Measurements from ENCODE around the gene CIRBP. TPM values are rescaled to one million over a fixed set of nuclear protein-coding genes. Genes with fewer than 3 reads are reported as not detected.

Gene CIRBP
- total and polyA plus RNA-seq, 12 donors: 180 to 356 (median 280) TPM

- intact Hi-C loops (cut with DNase I): loop anchor here in 6 of 10 donors (5.0 to 10.0 kb wide), 6 partner anchors 107 to 237 kb away; partner anchors contain the start of genes DAZAP1 (in 3 of the 6), GAMT (in 3 of the 6), NDUFS7 (in 2 of the 6) and ADAMTSL5 (in 1 of the 6)
- TF ChIP-seq CTCF (IDR thresholded peaks at IDR 0.05): no peak
- peaks cover 43 to 70% (median 66%) of the 10 kb centered on the region in 9 donors for H3K4me1 ChIP-seq
Measured at GRCh38 chr19:1274852-1275259, 5.7 kb downstream of the CIRBP start.

DNA sequence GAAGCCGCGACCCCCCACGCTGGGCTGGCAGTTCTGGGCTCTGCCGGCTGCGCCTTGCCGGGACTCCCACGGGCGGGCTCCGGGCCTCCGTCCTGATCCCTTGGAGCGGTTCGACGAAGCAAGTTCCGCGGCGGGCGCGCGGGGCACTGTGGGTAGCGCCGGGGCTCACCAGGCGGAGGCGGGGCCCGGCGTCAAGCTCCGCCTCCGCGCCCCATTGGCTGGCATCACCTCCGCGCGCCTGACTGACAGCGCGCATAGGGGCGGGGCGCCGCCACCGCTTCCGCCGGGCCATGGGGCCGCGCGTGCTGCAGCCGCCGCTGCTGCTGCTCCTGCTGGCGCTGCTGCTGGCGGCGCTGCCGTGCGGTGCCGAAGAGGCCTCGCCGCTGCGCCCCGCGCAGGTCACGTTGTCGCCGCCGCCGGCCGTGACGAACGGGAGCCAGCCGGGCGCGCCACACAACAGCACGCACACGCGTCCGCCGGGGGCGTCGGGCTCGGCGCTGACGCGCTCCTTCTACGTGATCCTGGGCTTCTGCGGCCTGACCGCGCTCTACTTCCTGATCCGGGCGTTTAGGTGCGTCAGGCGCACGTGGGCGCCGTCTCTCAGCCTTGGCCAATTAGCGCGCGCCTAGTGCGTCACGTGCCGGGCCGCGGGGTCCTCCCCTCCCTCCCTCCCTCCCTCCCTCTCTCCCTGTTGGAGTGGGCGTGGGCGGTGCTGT is 6.3 kb downstream of the CIRBP start, which contains the start of gene FAM174C:
Gene FAM174C (plus strand): TSS at position 271 of the 716 bp plus-strand sequence. CDS start 20 bp downstream, at position 291.
- H3K27ac ChIP-seq: peak within 1 kb of the TSS; percentile 89 to 100 (median 98)
- peaks cover 43 to 67% (median 63%) of the 10 kb centered on the region in 9 donors for H3K4me1 ChIP-seq
- H3K4me3 ChIP-seq: peak within 1 kb of the TSS; percentile 42 to 91 (median 70)
- peaks cover 0 to 76% (median 53%) of the 10 kb centered on the region in 9 donors for H3K36me3 ChIP-seq
- intact Hi-C loops (cut with DNase I): loop anchor here in 6 of 10 donors (5.0 to 10.0 kb wide), 6 partner anchors 107 to 237 kb away; partner anchors contain the start of genes DAZAP1 (in 3 of the 6), GAMT (in 3 of the 6), NDUFS7 (in 2 of the 6) and ADAMTSL5 (in 1 of the 6)
- WGBS, 2 donors: 0% methylated on average over 94 to 98 of the region's 98 CpGs
- no peak for TF ChIP-seq CTCF (IDR thresholded peaks at IDR 0.05)
- ATAC-seq (peak; percentile 68 to 93 (median 78)), DNase-seq (peak; percentile 95 to 96)
- H3K27me3 ChIP-seq: no peaks in the 10 kb centered on the region
- H3K9me3 ChIP-seq: no peaks in the 10 kb centered on the region

More at GRCh38 chr19:1274852-1275259, 5.7 kb downstream of the CIRBP start:
- no peaks in the 10 kb centered on the region for H3K9me3 ChIP-seq
- no peaks in the 10 kb centered on the region for H3K27me3 ChIP-seq
- ATAC-seq: peak in 4 of 8 donors; percentile 0 to 9 (median 1)
- WGBS, 2 donors: 16 to 26% methylated on average over 41 to 44 of the region's 44 CpGs
- peak overlapping the region; percentile 42 to 91 (median 70) for H3K4me3 ChIP-seq
- peak overlapping the region; percentile 89 to 100 (median 98) for H3K27ac ChIP-seq
- peaks cover 0 to 74% (median 53%) of the 10 kb centered on the region in 9 donors for H3K36me3 ChIP-seq
- no peak for DNase-seq

GRCh38 chr19:1275976-1276627 is 7.0 kb downstream of the CIRBP start:
- peaks cover 36 to 60% (median 56%) of the 10 kb centered on the region in 9 donors for H3K4me1 ChIP-seq
- 10 to 12% methylated on average over 42 to 43 of the region's 43 CpGs for WGBS, 2 donors

More at GRCh38 chr19:1275976-1276627, 7.0 kb downstream of the CIRBP start:
- Histone ChIP-seq H3K4me3 (peak overlapping the region; percentile 42 to 91 (median 70)), H3K27me3 (no peaks in the 10 kb centered on the region), H3K36me3 (peaks cover 0 to 69% (median 48%) of the 10 kb centered on the region in 9 donors), H3K9me3 (no peaks in the 10 kb centered on the region), H3K27ac (peak overlapping the region; percentile 89 to 100 (median 98))
- intact Hi-C loops (cut with DNase I): loop anchor here in 6 of 10 donors (5.0 to 10.0 kb wide), 6 partner anchors 106 to 236 kb away; partner anchors contain the start of genes DAZAP1 (in 3 of the 6), GAMT (in 3 of the 6), NDUFS7 (in 2 of the 6) and ADAMTSL5 (in 1 of the 6)
- TF ChIP-seq CTCF (IDR thresholded peaks at IDR 0.05): no peak
- DNase-seq (no peak), ATAC-seq (peak in 5 of 8 donors; percentile 1 to 73 (median 3))
